Glutamatergic neuron (in vitro differentiated cells): ENCODE measurements around the gene ADARB2. TPM values are rescaled to one million over a fixed set of nuclear protein-coding genes. Genes with fewer than 3 reads are reported as not detected.

Source experiments
- DNase-seq: peaks from one replicate; pipeline ENCODE4 v3.0.0; 2022
- H3K27ac Mint-ChIP-seq: one replicate; pipeline ENCODE4 v1.8.0; 2020; ENCODE audit warnings: mild to moderate bottlenecking, mixed read lengths, inconsistent platforms; ENCODE audit not compliant: unreplicated experiment
- H3K27me3 Mint-ChIP-seq: one replicate; pipeline ENCODE4 v1.8.0; 2020; ENCODE audit warnings: mild to moderate bottlenecking, moderate library complexity, mixed read lengths, inconsistent platforms; ENCODE audit not compliant: unreplicated experiment
- H3K36me3 Mint-ChIP-seq: one replicate; pipeline ENCODE4 v1.8.0; 2020; ENCODE audit warnings: mild to moderate bottlenecking, mixed read lengths, inconsistent platforms; ENCODE audit not compliant: unreplicated experiment
- H3K4me1 Mint-ChIP-seq: one replicate; pipeline ENCODE4 v1.8.0; 2020; ENCODE audit warnings: mild to moderate bottlenecking, low read depth, mixed read lengths, inconsistent platforms; ENCODE audit not compliant: unreplicated experiment
- H3K4me3 Mint-ChIP-seq: one replicate; pipeline ENCODE4 v1.8.0; 2020; ENCODE audit warnings: mild to moderate bottlenecking, mixed read lengths, inconsistent platforms; ENCODE audit not compliant: unreplicated experiment
- H3K9me3 Mint-ChIP-seq: one replicate; pipeline ENCODE4 v1.8.0; 2020; ENCODE audit warnings: mild to moderate bottlenecking, moderate library complexity, mixed read lengths, inconsistent platforms; ENCODE audit not compliant: unreplicated experiment
- CTCF ChIP-seq: fragments of 200-600 bp; sonication (generic); IDR thresholded peaks from one replicate; pipeline ENCODE4 v1.5.0; 2021; ENCODE audit not compliant: partially characterized antibody, unreplicated experiment
- total RNA-seq: library from RNA; stranded (reverse); fragmentation: NEBNext Ultra II Directional; extraction: Animal tissue kit (Norgen Biotek cat#: 25700); gene quantifications from one replicate; pipeline ENCODE4 v1.2.1, GENCODE V29; 2021; ENCODE audit not compliant: unreplicated experiment

Gene ADARB2
- total RNA-seq, 1 donor from 2014 or later: 20.6 TPM

- no peak for TF ChIP-seq CTCF
- H3K9me3 Mint-ChIP-seq: peaks cover 15% of the 10 kb centered on the region
- H3K4me1 Mint-ChIP-seq: peaks cover 29% of the 10 kb centered on the region
- DNase-seq: no peak
- peaks cover 10% of the 10 kb centered on the region for H3K27me3 Mint-ChIP-seq
- H3K4me3 Mint-ChIP-seq: no peak overlapping the region
- H3K27ac Mint-ChIP-seq: no peak overlapping the region
- peaks cover 5% of the 10 kb centered on the region for H3K36me3 Mint-ChIP-seq
Observed at GRCh38 chr10:1406132-1406966, 331.0 kb downstream of the ADARB2 start.

GRCh38 chr10:1404323-1405260, 332.7 kb downstream of the ADARB2 start:
- peaks cover 41% of the 10 kb centered on the region for H3K4me1 Mint-ChIP-seq
- peaks cover 5% of the 10 kb centered on the region for H3K36me3 Mint-ChIP-seq
- H3K27me3 Mint-ChIP-seq: peaks cover 10% of the 10 kb centered on the region
- no peak overlapping the region for H3K4me3 Mint-ChIP-seq
- H3K27ac Mint-ChIP-seq: no peak overlapping the region
- no peak for TF ChIP-seq CTCF
- peaks cover 15% of the 10 kb centered on the region for H3K9me3 Mint-ChIP-seq
- DNase-seq: no peak

GRCh38 chr10:1403508-1404322, 333.6 kb downstream of the ADARB2 start:
- peak; percentile 49 for TF ChIP-seq CTCF

DNA sequence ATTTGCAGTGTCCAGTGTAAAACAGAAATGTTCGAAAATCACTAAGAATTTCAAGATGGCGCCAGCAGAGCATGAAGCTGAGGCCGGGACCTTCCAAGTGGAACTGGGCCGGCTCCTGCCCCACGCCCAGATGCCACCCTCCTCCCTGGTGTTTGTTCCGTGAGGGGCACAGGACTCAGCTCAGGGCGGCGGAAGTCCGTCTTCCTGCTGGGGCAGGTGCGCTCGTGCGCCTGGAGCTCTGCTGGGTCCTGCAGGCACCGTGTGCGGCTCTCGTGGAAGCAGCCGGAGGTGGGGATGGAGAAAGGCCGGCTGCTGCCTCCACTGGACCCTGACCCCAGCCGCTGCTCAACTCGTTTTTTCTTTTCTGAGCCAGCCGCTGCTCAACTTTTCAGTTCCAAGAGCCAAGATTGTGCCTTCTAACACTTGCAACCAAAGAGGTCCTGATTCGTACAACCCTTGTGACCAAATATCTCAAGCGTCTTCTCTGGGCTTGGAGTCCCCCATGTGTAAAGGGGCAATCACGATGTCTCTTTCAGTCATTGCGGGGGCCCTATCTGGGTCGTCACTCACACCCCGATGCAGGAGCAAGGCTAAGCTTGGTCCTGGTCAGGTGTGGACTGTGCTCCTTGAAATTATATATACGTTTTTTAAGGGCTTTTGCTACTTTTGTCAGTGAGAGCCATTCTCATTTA, 334.4 kb downstream of the ADARB2 start:
- Mint-ChIP-seq H3K4me1 (peaks cover 51% of the 10 kb centered on the region), H3K36me3 (peaks cover 5% of the 10 kb centered on the region), H3K27ac (peak overlapping the region; percentile 39), H3K4me3 (peak overlapping the region; percentile 46), H3K9me3 (peaks cover 13% of the 10 kb centered on the region), H3K27me3 (peaks cover 7% of the 10 kb centered on the region)
- no peak for DNase-seq
- no peak for TF ChIP-seq CTCF

More at GRCh38 chr10:1403508-1404322, 333.6 kb downstream of the ADARB2 start:
- H3K4me3 Mint-ChIP-seq: no peak overlapping the region
- peaks cover 50% of the 10 kb centered on the region for H3K4me1 Mint-ChIP-seq
- no peak for DNase-seq
- peaks cover 10% of the 10 kb centered on the region for H3K27me3 Mint-ChIP-seq
- H3K27ac Mint-ChIP-seq: no peak overlapping the region
- H3K9me3 Mint-ChIP-seq: peaks cover 15% of the 10 kb centered on the region
- peaks cover 5% of the 10 kb centered on the region for H3K36me3 Mint-ChIP-seq
